Stimulated activated CD8-positive, alpha-beta memory T cell treated with anti-CD3 and anti-CD28 coated beads, Interleukin-7, amount 100 ng/mL, for 48 hours (primary cell): Measurements from ENCODE around the gene ZNF771.

Source experiments
- DNase-seq, 2 donors: peaks; one replicate each; pipeline ENCODE4 v3.0.0-alpha.2; 2020; ENCODE audit warnings: low read depth in 1 of 2; ENCODE audit errors: extremely low read depth in 1 of 2

Gene ZNF771

GRCh38 chr16:30397776-30398660 is 9.4 kb upstream of the ZNF771 start:
- DNase-seq, result no peak

DNA sequence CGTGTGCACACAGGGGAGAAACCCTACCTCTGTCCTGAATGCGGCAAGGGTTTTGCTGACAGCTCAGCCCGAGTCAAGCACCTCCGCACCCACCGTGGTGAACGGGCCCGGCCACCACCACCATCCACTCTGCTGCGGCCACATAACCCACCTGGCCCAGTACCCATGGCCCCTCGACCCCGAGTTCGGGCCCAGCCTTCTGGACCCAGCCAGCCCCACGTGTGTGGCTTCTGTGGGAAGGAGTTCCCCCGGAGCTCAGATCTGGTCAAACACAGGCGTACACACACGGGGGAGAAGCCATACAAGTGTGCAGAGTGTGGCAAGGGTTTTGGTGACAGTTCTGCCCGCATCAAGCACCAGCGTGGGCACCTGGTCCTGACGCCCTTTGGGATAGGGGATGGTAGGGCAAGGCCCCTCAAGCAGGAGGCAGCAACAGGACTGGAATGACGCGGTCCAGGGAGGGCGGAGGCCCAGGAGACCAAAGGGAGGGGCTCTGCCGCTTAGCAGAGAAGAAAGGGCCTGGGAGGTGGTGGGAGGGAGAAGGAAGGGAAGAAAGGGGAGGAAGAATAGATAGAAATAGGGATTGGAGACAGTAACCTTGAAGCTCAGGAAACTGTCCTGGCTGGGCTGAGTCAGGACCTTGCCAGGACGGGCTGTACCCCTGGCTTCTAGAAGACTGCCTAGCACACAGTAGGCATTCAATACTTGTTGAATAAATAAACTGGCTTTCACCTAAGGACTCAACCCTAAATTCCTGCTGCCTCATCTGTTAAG is 8.6 kb upstream of the ZNF771 start:
- no peak for DNase-seq

GRCh38 chr16:30399435-30400186 is 7.8 kb upstream of the ZNF771 start:
- no peak for DNase-seq

DNA sequence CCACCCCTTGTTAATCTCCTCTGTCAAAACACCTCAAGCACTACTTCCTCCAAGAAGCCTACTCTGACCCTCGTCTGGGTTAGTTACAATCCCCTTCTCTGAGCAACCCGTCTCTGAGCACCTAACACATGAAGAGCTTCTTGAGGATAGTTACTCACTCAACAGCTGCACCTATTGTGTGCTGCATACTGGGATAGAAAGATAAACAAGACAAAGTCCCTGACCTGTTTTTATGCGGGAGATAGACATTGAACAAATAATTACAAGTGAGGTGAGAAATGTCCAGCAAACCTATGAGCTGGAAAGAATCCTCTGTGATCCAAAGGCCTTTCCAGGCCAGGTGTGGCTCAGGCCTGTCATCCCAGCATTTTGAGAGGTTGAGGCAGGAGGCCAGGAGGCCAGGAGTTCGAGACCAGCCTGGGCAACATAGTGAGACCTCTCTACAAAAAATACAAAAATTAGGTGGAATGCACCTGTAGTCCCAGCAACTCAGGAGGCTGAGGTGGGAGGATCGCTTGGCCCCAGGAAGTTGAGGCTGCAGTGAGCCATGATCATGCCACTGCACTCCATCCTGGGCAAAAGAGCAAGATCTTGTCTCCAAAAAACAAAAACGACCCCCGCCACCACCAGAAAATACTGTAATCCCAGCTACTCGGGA is 5.5 kb upstream of the ZNF771 start:
- no peak for DNase-seq

DNA sequence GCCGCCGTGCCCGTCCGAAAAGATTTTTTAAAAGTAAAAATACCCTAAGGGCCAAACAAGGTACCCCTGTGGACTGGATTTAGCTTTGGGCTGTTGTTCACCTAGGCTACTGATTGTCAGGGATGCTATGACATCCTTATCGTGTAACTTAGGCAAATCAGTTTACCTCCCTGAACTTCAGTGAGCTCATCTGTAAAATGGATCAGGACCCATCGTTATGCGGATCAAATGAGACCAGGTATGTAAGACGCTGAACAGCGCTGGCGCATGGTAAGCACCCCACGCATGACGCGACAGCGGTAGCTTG is 658 bp upstream of the ZNF771 start:
- DNase-seq, result no peak

GRCh38 chr16:30407804-30408534 is 563 bp downstream of the ZNF771 start:
- no peak for DNase-seq

- peak; percentile 82 to 87 for DNase-seq
These were observed 2.0 kb downstream of the ZNF771 start for GRCh38 chr16:30409125-30410060.

GRCh38 chr16:30413112-30413806 is 5.9 kb downstream of the ZNF771 start:
- DNase-seq, result no peak

- DNase-seq, result no peak
These were observed 6.8 kb downstream of the ZNF771 start for GRCh38 chr16:30414159-30414558.

GRCh38 chr16:30416047-30416603 is 8.7 kb downstream of the ZNF771 start:
- DNase-seq, result no peak

DNA sequence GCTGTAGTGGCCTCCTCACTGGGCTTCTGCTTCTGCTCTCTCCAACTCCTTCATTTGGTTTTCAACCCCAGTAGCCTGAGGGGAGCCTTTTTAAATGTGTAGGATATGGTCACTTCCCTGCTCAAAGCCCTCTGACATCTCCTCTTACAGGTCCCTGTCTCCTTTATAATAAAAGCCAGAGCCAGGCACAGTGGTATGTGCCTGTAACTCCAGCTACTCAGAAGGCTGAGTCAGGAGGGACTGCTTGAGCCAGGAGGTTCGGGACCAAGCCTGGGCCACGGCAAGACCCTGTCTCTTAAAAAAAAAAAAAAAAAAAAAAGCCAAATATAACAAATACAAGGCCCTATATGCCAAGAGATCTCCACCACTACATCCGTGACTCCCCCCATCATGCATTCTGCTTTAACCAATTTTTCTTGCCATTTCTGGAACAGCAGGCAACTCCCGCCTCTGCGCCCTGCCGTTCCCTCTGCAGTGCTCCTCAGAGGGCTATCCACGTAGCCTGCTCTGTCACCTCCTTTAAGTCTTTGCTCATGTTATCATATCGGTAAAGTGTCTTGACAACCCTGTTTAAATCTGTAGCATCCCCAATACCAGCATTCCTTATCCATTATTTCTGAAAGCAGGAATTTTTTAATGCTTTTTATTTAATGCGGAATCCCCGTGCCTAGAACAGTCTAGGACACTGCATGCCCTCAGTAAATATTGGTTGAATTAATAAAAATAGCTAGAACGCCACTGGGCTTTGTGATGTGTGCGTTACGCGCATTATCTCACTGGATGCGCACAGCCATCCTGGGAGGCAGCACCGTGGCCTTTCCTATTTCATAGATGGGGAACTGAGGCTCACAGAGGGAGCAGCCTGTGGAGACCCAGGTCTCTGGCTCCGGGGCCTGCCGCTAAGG is 9.5 kb downstream of the ZNF771 start:
- no peak for DNase-seq

DNA sequence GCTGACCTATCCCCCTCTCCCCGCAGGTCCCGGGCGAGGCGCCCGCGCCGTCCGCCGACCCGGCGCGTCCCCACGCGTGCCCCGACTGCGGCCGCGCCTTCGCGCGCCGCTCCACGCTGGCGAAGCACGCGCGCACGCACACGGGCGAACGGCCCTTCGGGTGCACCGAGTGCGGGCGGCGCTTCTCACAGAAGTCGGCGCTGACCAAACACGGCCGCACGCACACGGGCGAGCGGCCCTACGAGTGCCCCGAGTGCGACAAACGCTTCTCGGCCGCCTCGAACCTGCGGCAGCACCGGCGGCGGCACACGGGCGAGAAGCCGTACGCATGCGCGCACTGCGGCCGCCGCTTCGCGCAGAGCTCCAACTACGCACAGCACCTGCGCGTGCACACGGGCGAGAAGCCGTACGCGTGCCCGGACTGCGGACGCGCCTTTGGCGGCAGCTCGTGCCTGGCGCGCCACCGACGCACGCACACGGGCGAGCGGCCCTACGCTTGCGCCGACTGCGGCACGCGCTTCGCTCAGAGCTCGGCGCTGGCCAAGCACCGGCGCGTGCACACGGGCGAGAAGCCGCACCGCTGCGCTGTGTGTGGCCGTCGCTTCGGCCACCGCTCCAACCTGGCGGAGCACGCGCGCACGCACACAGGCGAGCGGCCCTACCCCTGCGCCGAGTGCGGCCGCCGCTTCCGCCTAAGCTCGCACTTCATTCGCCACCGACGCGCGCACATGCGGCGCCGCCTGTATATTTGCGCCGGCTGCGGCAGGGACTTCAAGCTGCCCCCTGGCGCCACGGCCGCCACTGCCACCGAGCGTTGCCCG is 10.3 kb downstream of the ZNF771 start:
- peak; percentile 80 to 82 for DNase-seq

- no peak for DNase-seq
These were observed 11.2 kb downstream of the ZNF771 start for GRCh38 chr16:30418350-30419181.

DNA sequence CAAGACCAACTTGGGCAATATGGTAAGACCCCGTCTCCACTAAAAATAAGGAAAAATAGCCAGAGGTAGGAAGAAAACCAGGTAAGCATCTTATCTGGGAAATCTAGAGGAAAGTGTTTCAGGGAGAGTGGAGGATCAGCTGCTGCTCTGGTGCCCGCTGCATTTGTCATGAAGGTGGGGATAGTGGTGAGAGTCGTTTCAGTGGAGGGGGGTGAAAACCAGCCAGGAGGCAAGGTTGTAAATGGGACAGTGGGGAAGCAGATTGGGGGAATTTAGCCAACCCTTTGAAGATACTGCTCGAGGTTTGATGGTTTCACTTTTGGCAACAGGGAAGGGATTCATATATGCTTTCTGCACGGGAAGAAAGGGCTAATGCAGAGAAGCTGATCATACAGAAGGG is 13.6 kb downstream of the ZNF771 start:
- no peak for DNase-seq

GRCh38 chr16:30428055-30428454 is 20.6 kb downstream of the ZNF771 start:
- DNase-seq, result no peak

- DNase-seq, result no peak
These were observed 21.9 kb downstream of the ZNF771 start for GRCh38 chr16:30429418-30429677.
